Measurements from ENCODE around the gene PATZ1.
A peak's percentile ranks its signal among the peaks of the same experiment; 100 is the strongest.

Gene PATZ1

DNA sequence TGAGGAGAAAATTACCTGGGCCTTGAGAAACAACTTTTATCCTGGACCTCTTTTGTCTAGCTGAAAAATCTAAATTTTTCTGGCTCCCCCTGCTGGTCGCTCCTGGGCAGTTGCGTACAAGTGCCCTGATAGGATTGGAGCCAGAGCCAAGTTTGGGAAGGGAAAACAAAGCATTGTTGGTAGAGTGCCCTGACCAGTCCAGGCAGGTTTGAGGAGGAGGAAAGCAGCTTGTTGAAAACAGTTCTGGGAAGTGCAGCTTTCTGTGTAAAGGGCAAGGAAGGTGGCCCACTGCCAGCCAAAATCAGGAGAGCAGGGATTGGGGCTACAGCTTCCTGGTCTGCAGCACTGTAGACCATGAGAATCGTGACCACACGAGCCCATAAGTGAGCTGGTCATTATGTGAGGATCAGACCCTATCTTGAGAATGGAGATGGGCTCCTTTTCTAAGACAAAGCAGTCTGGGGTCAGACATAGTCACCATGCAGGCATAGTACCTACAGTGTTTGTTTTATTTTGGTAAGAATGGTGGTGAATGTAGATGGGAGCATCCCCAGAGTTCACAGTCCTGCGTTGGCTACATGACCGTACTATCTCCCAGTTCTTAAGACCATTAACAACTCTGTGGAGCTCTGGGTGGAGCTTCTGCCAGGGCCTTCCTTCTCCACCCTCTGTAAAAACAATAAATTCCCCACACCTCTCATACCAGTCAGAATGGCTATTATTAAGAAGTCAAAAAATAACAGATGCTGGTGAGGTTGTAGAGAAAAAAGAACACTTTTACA lies 32.6 kb downstream of the PATZ1 start:
- TF ChIP-seq CTCF (IDR thresholded peaks at IDR 0.05; ENCODE audit: low read depth, low read length) = peak; percentile 93
- no peak overlapping the region for H3K4me3 ChIP-seq (replicated peaks in 1 of 2; ENCODE audit: low read depth in 2 of 2, low read length in 2 of 2)
- peak; percentile 77 to 95 for DNase-seq (ENCODE audit: low read depth in 2 of 2)

GRCh38 chr22:31308181-31308580 lies 38.0 kb downstream of the PATZ1 start:
- TF ChIP-seq CTCF (IDR thresholded peaks at IDR 0.05; ENCODE audit: low read depth, low read length) = no peak
- DNase-seq (ENCODE audit: low read depth in 2 of 2) = no peak
- no peak overlapping the region for H3K4me3 ChIP-seq (replicated peaks in 1 of 2; ENCODE audit: low read depth in 2 of 2, low read length in 2 of 2)

- no peak overlapping the region for H3K4me3 ChIP-seq (replicated peaks in 1 of 2; ENCODE audit: low read depth in 2 of 2, low read length in 2 of 2)
- no peak for DNase-seq (ENCODE audit: low read depth in 2 of 2)
- no peak for TF ChIP-seq CTCF (IDR thresholded peaks at IDR 0.05; ENCODE audit: low read depth, low read length)
Observed at GRCh38 chr22:31305194-31305593, 41.0 kb downstream of the PATZ1 start.

GRCh38 chr22:31302537-31302936 lies 43.6 kb downstream of the PATZ1 start:
- no peak overlapping the region for H3K4me3 ChIP-seq (replicated peaks in 1 of 2; ENCODE audit: low read depth in 2 of 2, low read length in 2 of 2)
- no peak for DNase-seq (ENCODE audit: low read depth in 2 of 2)
- TF ChIP-seq CTCF (IDR thresholded peaks at IDR 0.05; ENCODE audit: low read depth, low read length) = no peak

DNA sequence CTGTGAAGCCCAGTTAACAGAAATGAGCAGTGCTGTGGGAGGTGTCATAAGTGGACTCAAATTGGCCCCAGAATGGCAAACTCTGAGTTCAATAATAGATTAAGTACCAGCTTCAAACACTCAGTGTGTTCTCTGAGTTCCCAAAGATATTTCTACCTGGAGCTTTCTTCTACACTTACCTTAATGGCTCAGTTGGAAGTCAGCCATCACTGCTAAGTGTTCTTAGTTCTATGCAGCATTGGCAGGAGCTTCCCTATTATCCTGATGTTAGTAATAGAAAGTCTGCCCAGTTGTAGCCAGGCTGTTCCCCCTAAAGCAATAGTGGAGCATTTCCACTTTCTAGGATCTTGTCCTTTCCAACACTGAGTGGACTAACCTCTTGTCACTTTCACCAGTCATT lies 44.1 kb downstream of the PATZ1 start:
- DNase-seq (ENCODE audit: low read depth in 2 of 2) = no peak
- H3K4me3 ChIP-seq (replicated peaks in 1 of 2; ENCODE audit: low read depth in 2 of 2, low read length in 2 of 2) = no peak overlapping the region
- TF ChIP-seq CTCF (IDR thresholded peaks at IDR 0.05; ENCODE audit: low read depth, low read length) = no peak

GRCh38 chr22:31300896-31301295 lies 45.2 kb downstream of the PATZ1 start:
- no peak for DNase-seq (ENCODE audit: low read depth in 2 of 2)
- no peak for TF ChIP-seq CTCF (IDR thresholded peaks at IDR 0.05; ENCODE audit: low read depth, low read length)
- H3K4me3 ChIP-seq (replicated peaks in 1 of 2; ENCODE audit: low read depth in 2 of 2, low read length in 2 of 2) = no peak overlapping the region
